CD4-positive, alpha-beta T cell treated with Interleukin-15 for 1 hour (primary cell): ENCODE data around the gene ANKRD13C.
"Not testable (repeated sequence)": the region's sequence is repeated elsewhere in the genome, so short reads cannot be mapped to it uniquely, and the experiment has no call there.

Source experiments
- DNase-seq: peaks from one replicate; pipeline ENCODE4 v3.0.0-alpha.2; 2020

The ANKRD13C gene

GRCh38 chr1:70358921-70359564 is 4.5 kb upstream of the ANKRD13C start:
- DNase-seq = no peak

GRCh38 chr1:70355920-70356319 is 1.4 kb upstream of the ANKRD13C start:
- DNase-seq = no peak

GRCh38 chr1:70355111-70355407 is 537 bp upstream of the ANKRD13C start:
- no peak for DNase-seq

- no peak for DNase-seq
These were observed 756 bp downstream of the ANKRD13C start for GRCh38 chr1:70353601-70354331.

- DNase-seq = no peak
These were observed 1.5 kb downstream of the ANKRD13C start for GRCh38 chr1:70353044-70353443.

- DNase-seq = not testable (repeated sequence)
These were observed 4.7 kb downstream of the ANKRD13C start for GRCh38 chr1:70349799-70350198.

- no peak for DNase-seq
These were observed 5.9 kb downstream of the ANKRD13C start for GRCh38 chr1:70348399-70349165.

GRCh38 chr1:70339644-70340043 is 14.9 kb downstream of the ANKRD13C start:
- not testable (repeated sequence) for DNase-seq

GRCh38 chr1:70336050-70336449 is 18.5 kb downstream of the ANKRD13C start:
- DNase-seq = no peak

- DNase-seq = no peak
These were observed 20.1 kb downstream of the ANKRD13C start for GRCh38 chr1:70334436-70334835.

GRCh38 chr1:70333245-70333644 is 21.3 kb downstream of the ANKRD13C start:
- DNase-seq = no peak

- DNase-seq = no peak
These were observed 22.6 kb downstream of the ANKRD13C start for GRCh38 chr1:70331962-70332361.

- no peak for DNase-seq
These were observed 27.0 kb downstream of the ANKRD13C start for GRCh38 chr1:70327306-70328076.

- DNase-seq = no peak
These were observed 29.8 kb downstream of the ANKRD13C start for GRCh38 chr1:70324683-70325082.

GRCh38 chr1:70319750-70320149 is 34.8 kb downstream of the ANKRD13C start:
- no peak for DNase-seq

- no peak for DNase-seq
These were observed 36.3 kb downstream of the ANKRD13C start for GRCh38 chr1:70318191-70318590.

- no peak for DNase-seq
These were observed 37.4 kb downstream of the ANKRD13C start for GRCh38 chr1:70317087-70317486.

- no peak for DNase-seq
These were observed 38.7 kb downstream of the ANKRD13C start for GRCh38 chr1:70315782-70316181.

GRCh38 chr1:70314706-70315304 is 39.7 kb downstream of the ANKRD13C start:
- no peak for DNase-seq

GRCh38 chr1:70311369-70311768 is 43.2 kb downstream of the ANKRD13C start:
- DNase-seq = no peak

GRCh38 chr1:70299472-70299871 is 55.0 kb downstream of the ANKRD13C start:
- no peak for DNase-seq

GRCh38 chr1:70295749-70296148 is 58.8 kb downstream of the ANKRD13C start:
- no peak for DNase-seq
